Stomach (tissue), 9 donors: ENCODE data around the gene NWD2. TPM values are rescaled to one million over a fixed set of nuclear protein-coding genes. Genes with fewer than 3 reads are reported as not detected.

ENCODE experiments used
- DNase-seq, 2 donors: peaks; one replicate each; pipeline versions ENCODE4 v3.0.0 to v3.0.0-alpha.2; 2013 to 2019
- H3K27ac ChIP-seq, 5 donors: fragments of 200-600 bp in 4 of 5; sonication (generic) in 4 of 5; one replicate each; pipeline ENCODE4 v1.5.1; 2013 to 2019; ENCODE audit warnings: mild to moderate bottlenecking in 1 of 5, moderate library complexity in 1 of 5
- H3K27me3 ChIP-seq, 3 donors: fragments of 200-600 bp; sonication (generic); one replicate each; pipeline ENCODE4 v1.5.1; 2017 to 2019; ENCODE audit warnings: mixed run types in 1 of 3
- H3K36me3 ChIP-seq, 4 donors: fragments of 200-600 bp; sonication (generic); 1 replicate in 3 of 4; 2 replicates in 1 of 4; pipeline ENCODE4 v1.5.1; 2016 to 2019
- H3K4me1 ChIP-seq, 4 donors: fragments of 200-600 bp; sonication (generic); one replicate each; pipeline ENCODE4 v1.5.1; 2016 to 2019
- H3K4me3 ChIP-seq, 4 donors: fragments of 200-600 bp; sonication (generic) in 3 of 4; one replicate each; pipeline ENCODE4 v1.5.1; 2016 to 2019; ENCODE audit warnings: mild to moderate bottlenecking in 1 of 4
- H3K9me3 ChIP-seq, 4 donors: fragments of 200-600 bp; sonication (generic); one replicate each; pipeline ENCODE4 v1.5.1; 2016 to 2019
- EP300 ChIP-seq: sonication (generic); formaldehyde crosslinking; IDR thresholded peaks from one replicate; pipeline ENCODE4 v1.6.1; 2017; ENCODE audit warnings: antibody characterized with exemption
- POLR2A ChIP-seq, 4 donors: fragments of 450-650 bp; IDR thresholded peaks; one replicate each; pipeline ENCODE4 v1.6.1; 2016; ENCODE audit warnings: antibody characterized with exemption in 4 of 4, control low read depth in 2 of 4, mild to moderate bottlenecking in 1 of 4, moderate library complexity in 1 of 4
- POLR2AphosphoS5 ChIP-seq, 3 donors: sonication (generic); formaldehyde crosslinking; IDR thresholded peaks; one replicate each; pipeline ENCODE4 v1.6.1; 2016; ENCODE audit warnings: antibody characterized with exemption in 3 of 3
- WGBS, 5 donors: extraction: QIAGEN DNeasy Blood & Tissue Kit in 3 of 5; methylation state at CpG; one replicate each; pipeline versions ENCODE4 v1.1.5 to v1.1.7; 2013 to 2018; 5-methylcytosine and 5-hydroxymethylcytosine counted together
- intact Hi-C: fragments of 100-400 bp; cut with DNase I; formaldehyde crosslinking; loops from one replicate; pipeline ENCODE4 v1.15.1; 2023; ENCODE audit warnings: low total_unique reads
- polyA plus RNA-seq, 3 donors: library from polyadenylated mRNA; stranded (reverse); fragments of 200-250 nt; gene quantifications; one replicate each; pipeline ENCODE4 v1.2.3, GENCODE V29; 2013
- total RNA-seq, 5 donors: library from RNA; depleted of rRNA; stranded (reverse); fragments of >200 nt; gene quantifications; one replicate each; pipeline versions ENCODE4 v1.1.0 to v1.2.3, GENCODE V29; 2014 to 2016
- TF ChIP-seq, protein P1 (sequence below), 7 experiments: fragments of 450-650 bp in 4 of 7; fragments of 200-600 bp in 3 of 7; sonication (generic) in 3 of 7; IDR thresholded peaks; one replicate each; pipeline ENCODE4 v1.5.1; 2016 to 2019; ENCODE audit warnings: antibody characterized with exemption in 7 of 7, control low read depth in 2 of 7, mild to moderate bottlenecking in 1 of 7
- donor health status: healthy with polysubstance abuse.
- donor health status: Bipolar disorder and iron deficiency.
- donor health status: healthy.

NWD2 gene
- total and polyA plus RNA-seq, 8 donors, result under 0.01 to 1.5 (median 0.05) TPM; not detected in 5

- no peak for TF ChIP-seq EP300
- TF ChIP-seq, protein P1, sequence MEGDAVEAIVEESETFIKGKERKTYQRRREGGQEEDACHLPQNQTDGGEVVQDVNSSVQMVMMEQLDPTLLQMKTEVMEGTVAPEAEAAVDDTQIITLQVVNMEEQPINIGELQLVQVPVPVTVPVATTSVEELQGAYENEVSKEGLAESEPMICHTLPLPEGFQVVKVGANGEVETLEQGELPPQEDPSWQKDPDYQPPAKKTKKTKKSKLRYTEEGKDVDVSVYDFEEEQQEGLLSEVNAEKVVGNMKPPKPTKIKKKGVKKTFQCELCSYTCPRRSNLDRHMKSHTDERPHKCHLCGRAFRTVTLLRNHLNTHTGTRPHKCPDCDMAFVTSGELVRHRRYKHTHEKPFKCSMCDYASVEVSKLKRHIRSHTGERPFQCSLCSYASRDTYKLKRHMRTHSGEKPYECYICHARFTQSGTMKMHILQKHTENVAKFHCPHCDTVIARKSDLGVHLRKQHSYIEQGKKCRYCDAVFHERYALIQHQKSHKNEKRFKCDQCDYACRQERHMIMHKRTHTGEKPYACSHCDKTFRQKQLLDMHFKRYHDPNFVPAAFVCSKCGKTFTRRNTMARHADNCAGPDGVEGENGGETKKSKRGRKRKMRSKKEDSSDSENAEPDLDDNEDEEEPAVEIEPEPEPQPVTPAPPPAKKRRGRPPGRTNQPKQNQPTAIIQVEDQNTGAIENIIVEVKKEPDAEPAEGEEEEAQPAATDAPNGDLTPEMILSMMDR (IDR thresholded peaks at IDR 0.05), result no peak
- peak in 1 of 3 donors; percentile 38 for TF ChIP-seq POLR2AphosphoS5 (IDR thresholded peaks at IDR 0.05)
- no peak for TF ChIP-seq POLR2A (IDR thresholded peaks at IDR 0.05)
- H3K4me3 ChIP-seq, result no peak overlapping the region
- H3K27ac ChIP-seq, result peak overlapping the region in 4 of 5 donors; percentile 42 to 84 (median 74)
- H3K36me3 ChIP-seq, result no peaks in the 10 kb centered on the region
- peaks cover 0 to 7% (median 0%) of the 10 kb centered on the region in 3 donors for H3K27me3 ChIP-seq
- intact Hi-C loops, result no loop called here
- 59 to 82% (median 78%) methylated on average over 5 of the region's 5 CpGs for WGBS, 5 donors
- H3K4me1 ChIP-seq, result peaks cover 0 to 16% (median 4%) of the 10 kb centered on the region in 4 donors
- H3K9me3 ChIP-seq, result no peaks in the 10 kb centered on the region
- no peak for DNase-seq
Observed at GRCh38 chr4:37463033-37463856, 218.7 kb downstream of the NWD2 start.

- DNase-seq, result peak in 1 of 2 donors; percentile 62
- TF ChIP-seq EP300 (no peak), POLR2AphosphoS5 (IDR thresholded peaks at IDR 0.05) (peak in 2 of 3 donors; percentile 10 to 24)
- H3K9me3 ChIP-seq, result no peaks in the 10 kb centered on the region
- peaks cover 0 to 18% (median 4%) of the 10 kb centered on the region in 4 donors for H3K4me1 ChIP-seq
- H3K27ac ChIP-seq, result peak overlapping the region; percentile 43 to 84 (median 67)
- no peak overlapping the region for H3K4me3 ChIP-seq
- no peaks in the 10 kb centered on the region for H3K27me3 ChIP-seq
- H3K36me3 ChIP-seq, result no peaks in the 10 kb centered on the region
- WGBS, 5 donors, result 49 to 62% (median 54%) methylated on average over 7 of the region's 7 CpGs
- intact Hi-C loops, result no loop called here
Observed at GRCh38 chr4:37464373-37465128, 220.0 kb downstream of the NWD2 start.

- H3K36me3 ChIP-seq, result no peaks in the 10 kb centered on the region
- peak overlapping the region in 2 of 5 donors; percentile 81 to 84 for H3K27ac ChIP-seq
- H3K4me1 ChIP-seq, result peaks cover 4 to 18% (median 6%) of the 10 kb centered on the region in 4 donors
- WGBS, 5 donors, result 80 to 97% (median 89%) methylated on average over 5 of the region's 5 CpGs
- no peak for DNase-seq
- no peaks in the 10 kb centered on the region for H3K27me3 ChIP-seq
- intact Hi-C loops, result no loop called here
- no peak overlapping the region for H3K4me3 ChIP-seq
- TF ChIP-seq, protein P1 (IDR thresholded peaks at IDR 0.05), result no peak
- no peak for TF ChIP-seq POLR2A (IDR thresholded peaks at IDR 0.05)
- no peak for TF ChIP-seq POLR2AphosphoS5 (IDR thresholded peaks at IDR 0.05)
- TF ChIP-seq EP300, result no peak
- no peaks in the 10 kb centered on the region for H3K9me3 ChIP-seq
Observed at GRCh38 chr4:37465296-37465695, 220.8 kb downstream of the NWD2 start.

DNA sequence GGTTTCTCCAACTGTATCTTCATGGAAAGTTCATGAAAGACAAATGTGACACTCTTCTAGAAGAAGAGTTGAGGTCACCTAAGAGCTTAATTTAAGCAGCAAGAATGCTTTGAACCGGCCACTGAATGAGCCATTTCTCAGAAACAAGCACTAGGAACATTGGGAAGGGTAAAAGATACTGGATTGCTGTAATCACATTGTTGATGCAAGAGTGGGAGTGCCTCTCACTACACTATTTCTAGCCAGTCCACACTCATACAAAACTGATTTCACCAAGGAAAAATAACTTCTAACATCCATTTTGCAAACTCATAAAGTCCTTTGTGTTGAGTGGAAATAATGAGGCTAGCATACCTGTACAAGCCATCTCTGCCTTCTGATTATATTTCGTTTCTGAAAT is 221.3 kb downstream of the NWD2 start:
- H3K36me3 ChIP-seq, result no peaks in the 10 kb centered on the region
- 39 to 80% (median 60%) methylated on average over 2 of the region's 2 CpGs for WGBS, 5 donors
- peaks cover 4 to 18% (median 6%) of the 10 kb centered on the region in 4 donors for H3K4me1 ChIP-seq
- no peak overlapping the region for H3K4me3 ChIP-seq
- no peaks in the 10 kb centered on the region for H3K9me3 ChIP-seq
- no peaks in the 10 kb centered on the region for H3K27me3 ChIP-seq
- peak overlapping the region in 2 of 5 donors; percentile 81 to 84 for H3K27ac ChIP-seq
- TF ChIP-seq POLR2AphosphoS5 (IDR thresholded peaks at IDR 0.05) (no peak), EP300 (no peak), POLR2A (IDR thresholded peaks at IDR 0.05) (no peak)
- TF ChIP-seq, protein P1 (IDR thresholded peaks at IDR 0.05), result no peak
- intact Hi-C loops, result no loop called here
- DNase-seq, result no peak
